Measurements from ENCODE around the gene TSEN54.

GRCh38 chr17:75514919-75515495 is 1.3 kb upstream of the TSEN54 start:
- no peak for TF ChIP-seq EP300 (IDR thresholded peaks at IDR 0.05; ENCODE audit: borderline replicate concordance)
- TF ChIP-seq RAD21 (IDR thresholded peaks at IDR 0.05; ENCODE audit: low read depth), result no peak
- TF ChIP-seq MAX (IDR thresholded peaks at IDR 0.05), result no peak
- no peak for TF ChIP-seq REST (IDR thresholded peaks at IDR 0.05; ENCODE audit: low read depth)
- no peak for TF ChIP-seq FOXM1 (IDR thresholded peaks at IDR 0.05; ENCODE audit: borderline replicate concordance, low read depth)

All from Ishikawa (cell line).